Measurements from ENCODE around the gene CCDC178. TPM values are rescaled to one million over a fixed set of nuclear protein-coding genes. Genes with fewer than 3 reads are reported as not detected.
A peak's percentile ranks its signal among the peaks of the same experiment; 100 is the strongest.
"Not testable (repeated sequence)": the region's sequence is repeated elsewhere in the genome, so short reads cannot be mapped to it uniquely, and the experiment has no call there.

CCDC178 gene
- total RNA-seq, 2 donors from 2014 or later: 3.2 to 5.9 TPM

- Histone ChIP-seq H3K36me3 (no peaks in the 10 kb centered on the region), H3K4me3 (no peak overlapping the region), H3K9me3 (no peaks in the 10 kb centered on the region), H3K4me1 (replicated peaks) (no peaks in the 10 kb centered on the region), H3K27me3 (replicated peaks; ENCODE audit: insufficient read depth) (no peaks in the 10 kb centered on the region), H3K27ac (no peak overlapping the region)
- intact Hi-C loops (cut with DNase I): no loop called here
- TF ChIP-seq, protein P1, sequence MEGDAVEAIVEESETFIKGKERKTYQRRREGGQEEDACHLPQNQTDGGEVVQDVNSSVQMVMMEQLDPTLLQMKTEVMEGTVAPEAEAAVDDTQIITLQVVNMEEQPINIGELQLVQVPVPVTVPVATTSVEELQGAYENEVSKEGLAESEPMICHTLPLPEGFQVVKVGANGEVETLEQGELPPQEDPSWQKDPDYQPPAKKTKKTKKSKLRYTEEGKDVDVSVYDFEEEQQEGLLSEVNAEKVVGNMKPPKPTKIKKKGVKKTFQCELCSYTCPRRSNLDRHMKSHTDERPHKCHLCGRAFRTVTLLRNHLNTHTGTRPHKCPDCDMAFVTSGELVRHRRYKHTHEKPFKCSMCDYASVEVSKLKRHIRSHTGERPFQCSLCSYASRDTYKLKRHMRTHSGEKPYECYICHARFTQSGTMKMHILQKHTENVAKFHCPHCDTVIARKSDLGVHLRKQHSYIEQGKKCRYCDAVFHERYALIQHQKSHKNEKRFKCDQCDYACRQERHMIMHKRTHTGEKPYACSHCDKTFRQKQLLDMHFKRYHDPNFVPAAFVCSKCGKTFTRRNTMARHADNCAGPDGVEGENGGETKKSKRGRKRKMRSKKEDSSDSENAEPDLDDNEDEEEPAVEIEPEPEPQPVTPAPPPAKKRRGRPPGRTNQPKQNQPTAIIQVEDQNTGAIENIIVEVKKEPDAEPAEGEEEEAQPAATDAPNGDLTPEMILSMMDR (IDR thresholded peaks at IDR 0.05): peak in 1 of 4 experiments; percentile 22
- no peak for TF ChIP-seq POLR2AphosphoS5 (IDR thresholded peaks at IDR 0.05)
- no peak for DNase-seq (ENCODE audit: low spot score)
Measured at GRCh38 chr18:33404244-33404873, 36.2 kb downstream of the CCDC178 start.

GRCh38 chr18:33398939-33399338 is 41.6 kb downstream of the CCDC178 start:
- H3K9me3 ChIP-seq; intact Hi-C loops (cut with DNase I); DNase-seq (ENCODE audit: low spot score); H3K4me3 ChIP-seq; H3K27me3 ChIP-seq (replicated peaks; ENCODE audit: insufficient read depth); H3K27ac ChIP-seq; H3K36me3 ChIP-seq; H3K4me1 ChIP-seq (replicated peaks): not testable (repeated sequence)
- WGBS: 92% methylated on average over 8 of the region's 8 CpGs

DNA sequence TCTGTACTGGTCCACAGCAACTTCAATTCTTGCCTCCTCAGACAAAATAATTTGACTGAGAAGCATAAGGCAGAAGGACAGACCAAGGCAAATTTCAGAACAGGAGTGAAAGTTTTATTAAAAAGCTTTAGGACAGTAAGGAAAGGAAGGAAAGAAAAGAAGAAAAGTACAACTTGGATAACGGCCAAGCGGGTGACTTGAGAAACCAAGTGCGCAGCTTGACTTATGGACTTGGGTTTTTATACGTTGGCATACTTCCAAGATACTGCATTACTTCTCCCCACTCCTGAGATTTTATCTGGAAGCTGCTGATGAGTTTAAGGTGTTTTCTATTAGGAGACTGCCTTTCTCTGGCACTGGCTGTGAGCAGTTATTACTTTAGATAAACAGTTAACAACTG is 64.7 kb downstream of the CCDC178 start:
- WGBS: 19% methylated on average over 4 of the region's 4 CpGs
- no peak for DNase-seq (ENCODE audit: low spot score)
- intact Hi-C loops (cut with DNase I): no loop called here

GRCh38 chr18:33372442-33372841 is 68.1 kb downstream of the CCDC178 start:
- Histone ChIP-seq H3K9me3 (no peaks in the 10 kb centered on the region), H3K4me3 (no peak overlapping the region), H3K36me3 (no peaks in the 10 kb centered on the region), H3K27me3 (replicated peaks; ENCODE audit: insufficient read depth) (no peaks in the 10 kb centered on the region), H3K4me1 (replicated peaks) (no peaks in the 10 kb centered on the region), H3K27ac (no peak overlapping the region)
- DNase-seq (ENCODE audit: low spot score): no peak
- intact Hi-C loops (cut with DNase I): no loop called here
- TF ChIP-seq, protein P1 (IDR thresholded peaks at IDR 0.05): no peak
- TF ChIP-seq POLR2A (IDR thresholded peaks at IDR 0.05) (no peak), POLR2AphosphoS5 (IDR thresholded peaks at IDR 0.05) (no peak)
- 19% methylated on average over 3 of the region's 3 CpGs for WGBS

More for the DNA sequence above, 64.7 kb downstream of the CCDC178 start:
- H3K27ac ChIP-seq: no peak overlapping the region
- TF ChIP-seq POLR2A (IDR thresholded peaks at IDR 0.05) (no peak), POLR2AphosphoS5 (IDR thresholded peaks at IDR 0.05) (no peak)
- no peaks in the 10 kb centered on the region for H3K9me3 ChIP-seq
- no peak overlapping the region for H3K4me3 ChIP-seq
- H3K27me3 ChIP-seq (replicated peaks; ENCODE audit: insufficient read depth): no peaks in the 10 kb centered on the region
- no peaks in the 10 kb centered on the region for H3K36me3 ChIP-seq
- H3K4me1 ChIP-seq (replicated peaks): no peaks in the 10 kb centered on the region

GRCh38 chr18:33369711-33370449 is 70.6 kb downstream of the CCDC178 start:
- intact Hi-C loops (cut with DNase I): no loop called here
- Histone ChIP-seq H3K4me1 (replicated peaks) (no peaks in the 10 kb centered on the region), H3K36me3 (no peaks in the 10 kb centered on the region), H3K4me3 (no peak overlapping the region), H3K27ac (no peak overlapping the region), H3K27me3 (replicated peaks; ENCODE audit: insufficient read depth) (no peaks in the 10 kb centered on the region), H3K9me3 (no peaks in the 10 kb centered on the region)
- TF ChIP-seq, protein P1 (IDR thresholded peaks at IDR 0.05): no peak
- TF ChIP-seq POLR2A (IDR thresholded peaks at IDR 0.05): no peak
- TF ChIP-seq POLR2AphosphoS5 (IDR thresholded peaks at IDR 0.05): no peak
- WGBS: 46% methylated on average over 8 of the region's 8 CpGs
- DNase-seq (ENCODE audit: low spot score): no peak

DNA sequence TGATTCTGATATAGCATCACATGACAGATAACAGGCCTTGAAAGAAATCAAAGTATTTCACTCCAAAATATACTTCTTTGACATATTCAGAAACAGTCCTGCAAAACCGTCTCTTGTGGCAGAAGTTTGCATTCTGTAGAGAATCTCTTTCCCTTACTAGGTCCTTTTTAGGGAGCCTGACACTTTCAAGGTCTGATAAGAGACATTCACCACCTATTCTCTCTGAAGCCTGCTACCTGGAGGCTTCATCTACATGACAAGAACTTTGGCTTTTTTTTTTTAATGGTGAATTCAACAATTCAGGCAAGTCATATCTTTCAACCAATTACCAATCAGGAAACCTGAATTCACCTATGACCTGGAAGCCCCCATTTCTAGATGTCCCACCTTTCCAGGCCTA is 83.8 kb downstream of the CCDC178 start:
- H3K27me3 ChIP-seq (replicated peaks; ENCODE audit: insufficient read depth): no peaks in the 10 kb centered on the region
- 88% methylated on average over 1 of the region's 1 CpG for WGBS
- no peak for DNase-seq (ENCODE audit: low spot score)

More for the DNA sequence above, 83.8 kb downstream of the CCDC178 start:
- intact Hi-C loops (cut with DNase I): no loop called here
- no peaks in the 10 kb centered on the region for H3K4me1 ChIP-seq (replicated peaks)
- TF ChIP-seq POLR2A (IDR thresholded peaks at IDR 0.05): no peak
- TF ChIP-seq, protein P1 (IDR thresholded peaks at IDR 0.05): no peak
- no peak for TF ChIP-seq POLR2AphosphoS5 (IDR thresholded peaks at IDR 0.05)
- no peak overlapping the region for H3K4me3 ChIP-seq
- H3K36me3 ChIP-seq: no peaks in the 10 kb centered on the region
- no peak overlapping the region for H3K27ac ChIP-seq
- H3K9me3 ChIP-seq: no peaks in the 10 kb centered on the region

All from prostate gland (tissue), 2 donors.